HepG2 (cell line): Measurements from ENCODE around the gene SH2D3A. TPM values are rescaled to one million over a fixed set of nuclear protein-coding genes. Genes with fewer than 3 reads are reported as not detected.
A peak's percentile ranks its signal among the peaks of the same experiment; 100 is the strongest.

ENCODE experiments used
- DR1 ChIP-seq: sonication (generic); formaldehyde crosslinking; IDR thresholded peaks from 2 replicates; pipeline ENCODE4 v1.8.0; 2021; ENCODE audit warnings: mild to moderate bottlenecking, missing genetic modification reagents, inconsistent platforms
- EEA1 ChIP-seq: sonication (generic); formaldehyde crosslinking; IDR thresholded peaks from 2 replicates; pipeline ENCODE4 v1.5.1; 2020; ENCODE audit warnings: mild to moderate bottlenecking, missing genetic modification reagents, borderline replicate concordance
- ELF1 ChIP-seq: sonication (generic); formaldehyde crosslinking; IDR thresholded peaks from 2 replicates; pipeline ENCODE4 v1.4.0; 2020; ENCODE audit warnings: missing genetic modification reagents
- FOSL2 ChIP-seq: sonication (generic); formaldehyde crosslinking; IDR thresholded peaks from 2 replicates; pipeline ENCODE4 v1.4.0; 2020; ENCODE audit warnings: missing genetic modification reagents
- HDAC6 ChIP-seq: fragments of 200-600 bp; sonication (generic); IDR thresholded peaks from 2 replicates; pipeline ENCODE4 v1.7.0; 2017; ENCODE audit warnings: mild to moderate bottlenecking, antibody characterized with exemption, low read length, low read depth
- HNF4G ChIP-seq, 2 experiments: sonication (generic) in 1 of 2; formaldehyde crosslinking in 1 of 2; IDR thresholded peaks; 2 replicates each; pipeline versions ENCODE4 v1.4.0 to v1.6.1; 2011 to 2020; ENCODE audit warnings: borderline replicate concordance in 2 of 2, low read depth in 2 of 2, mild to moderate bottlenecking in 2 of 2, low read length in 1 of 2, missing genetic modification reagents in 1 of 2, moderate library complexity in 1 of 2
- HOXA3 ChIP-seq: sonication (generic); formaldehyde crosslinking; IDR thresholded peaks from 2 replicates; pipeline ENCODE4 v1.5.0; 2020; ENCODE audit warnings: missing genetic modification reagents
- KLF13 ChIP-seq: sonication (generic); formaldehyde crosslinking; IDR thresholded peaks from 2 replicates; pipeline ENCODE4 v1.4.0; 2020; ENCODE audit warnings: mild to moderate bottlenecking, missing genetic modification reagents
- MAF1 ChIP-seq: sonication (generic); formaldehyde crosslinking; IDR thresholded peaks from 2 replicates; pipeline ENCODE4 v1.5.0; 2020; ENCODE audit warnings: missing genetic modification reagents, borderline replicate concordance
- MED8 ChIP-seq: sonication (generic); formaldehyde crosslinking; IDR thresholded peaks from 2 replicates; pipeline ENCODE4 v1.8.1; 2023; ENCODE audit warnings: mild to moderate bottlenecking, missing genetic modification reagents; ENCODE audit not compliant: insufficient replicate concordance
- MXD4 ChIP-seq: IDR thresholded peaks from 2 replicates; pipeline ENCODE4 v1.6.1; 2016; ENCODE audit warnings: mild to moderate bottlenecking, missing biosample characterization, missing genetic modification reagents
- NR2C2 ChIP-seq: sonication (generic); formaldehyde crosslinking; IDR thresholded peaks from 2 replicates; pipeline ENCODE4 v1.4.0; 2020; ENCODE audit warnings: missing genetic modification reagents, mild to moderate bottlenecking, moderate library complexity, borderline replicate concordance
- PITX1 ChIP-seq: sonication (generic); formaldehyde crosslinking; IDR thresholded peaks from 2 replicates; pipeline ENCODE4 v1.5.1; 2020; ENCODE audit warnings: mild to moderate bottlenecking, missing genetic modification reagents
- SMC3 ChIP-seq: IDR thresholded peaks from 2 replicates; pipeline ENCODE4 v1.6.1; 2011; ENCODE audit warnings: low read length, improper control_type of control experiment
- SRSF1 ChIP-seq: fragments of 200-400 bp; formaldehyde crosslinking; optimal IDR thresholded peaks from 2 replicates; pipeline ENCODE3; 2017; ENCODE audit warnings: mild to moderate bottlenecking, low read depth, low read length, moderate library complexity
- ZNF10 ChIP-seq: sonication (generic); formaldehyde crosslinking; IDR thresholded peaks from 2 replicates; pipeline ENCODE4 v1.4.0; 2020; ENCODE audit warnings: mild to moderate bottlenecking, low read depth, missing genetic modification reagents, borderline replicate concordance
- ZNF101 ChIP-seq: sonication (generic); formaldehyde crosslinking; IDR thresholded peaks from 2 replicates; pipeline ENCODE4 v1.4.0; 2020; ENCODE audit warnings: mild to moderate bottlenecking, low read depth, missing genetic modification reagents, borderline replicate concordance
- ZNF24 ChIP-seq: fragments of 450-650 bp; IDR thresholded peaks from 2 replicates; pipeline ENCODE4 v1.6.1; 2017; ENCODE audit warnings: antibody characterized with exemption, mild to moderate bottlenecking
- ZNF557 ChIP-seq: sonication (generic); formaldehyde crosslinking; IDR thresholded peaks from 2 replicates; pipeline ENCODE4 v1.4.0; 2020; ENCODE audit warnings: missing genetic modification reagents
- ZNF790 ChIP-seq: sonication (generic); formaldehyde crosslinking; IDR thresholded peaks from 2 replicates; pipeline ENCODE4 v1.8.0; 2022; ENCODE audit warnings: missing genetic modification reagents, mild to moderate bottlenecking, borderline replicate concordance
- polyA plus RNA-seq, 8 experiments: library from polyadenylated mRNA; depleted of rRNA in 3 of 8; stranded (reverse) in 7 of 8; unstranded in 1 of 8; fragments of >200 nt; fragmentation: Illumina TruSeq in 4 of 8; extraction: Trizol in 4 of 8; gene quantifications; 2 replicates each; pipeline versions ENCODE4 v1.2.1 to v1.2.3, GENCODE V29; 2011 to 2016; ENCODE audit warnings: low read depth in 4 of 8, missing spikeins in 1 of 8, mixed read lengths in 1 of 8; ENCODE audit not compliant: insufficient read depth in 1 of 8
- total RNA-seq, 5 experiments: library from RNA; depleted of rRNA; stranded (reverse); fragments of >200 nt; fragmentation: Illumina TruSeq; extraction: Trizol; gene quantifications; 2 replicates each; pipeline ENCODE4 v1.2.3, GENCODE V29; 2016; ENCODE audit warnings: low read depth in 1 of 5
- TF ChIP-seq, protein P1 (sequence below): sonication (generic); formaldehyde crosslinking; IDR thresholded peaks from 2 replicates; pipeline ENCODE4 v1.4.0; 2020; ENCODE audit warnings: missing genetic modification reagents
- TF ChIP-seq, protein P2 (sequence below): IDR thresholded peaks from 2 replicates; pipeline ENCODE4 v1.6.1; 2016; ENCODE audit warnings: low read depth, borderline replicate concordance
- TF ChIP-seq, protein P3 (sequence below): sonication (generic); formaldehyde crosslinking; IDR thresholded peaks from 2 replicates; pipeline ENCODE4 v1.4.0; 2020; ENCODE audit warnings: missing genetic modification reagents, borderline replicate concordance
- TF ChIP-seq, protein P4 (sequence below): IDR thresholded peaks from 2 replicates; pipeline ENCODE4 v1.6.1; 2016; ENCODE audit warnings: mild to moderate bottlenecking, missing biosample characterization, missing genetic modification reagents

Gene SH2D3A
- total and polyA plus RNA-seq, 2 of the 13 experiments (the other 11 are each of a cell fraction or from before 2014, with no cell fraction given), result 1.0 to 2.2 TPM

DNA sequence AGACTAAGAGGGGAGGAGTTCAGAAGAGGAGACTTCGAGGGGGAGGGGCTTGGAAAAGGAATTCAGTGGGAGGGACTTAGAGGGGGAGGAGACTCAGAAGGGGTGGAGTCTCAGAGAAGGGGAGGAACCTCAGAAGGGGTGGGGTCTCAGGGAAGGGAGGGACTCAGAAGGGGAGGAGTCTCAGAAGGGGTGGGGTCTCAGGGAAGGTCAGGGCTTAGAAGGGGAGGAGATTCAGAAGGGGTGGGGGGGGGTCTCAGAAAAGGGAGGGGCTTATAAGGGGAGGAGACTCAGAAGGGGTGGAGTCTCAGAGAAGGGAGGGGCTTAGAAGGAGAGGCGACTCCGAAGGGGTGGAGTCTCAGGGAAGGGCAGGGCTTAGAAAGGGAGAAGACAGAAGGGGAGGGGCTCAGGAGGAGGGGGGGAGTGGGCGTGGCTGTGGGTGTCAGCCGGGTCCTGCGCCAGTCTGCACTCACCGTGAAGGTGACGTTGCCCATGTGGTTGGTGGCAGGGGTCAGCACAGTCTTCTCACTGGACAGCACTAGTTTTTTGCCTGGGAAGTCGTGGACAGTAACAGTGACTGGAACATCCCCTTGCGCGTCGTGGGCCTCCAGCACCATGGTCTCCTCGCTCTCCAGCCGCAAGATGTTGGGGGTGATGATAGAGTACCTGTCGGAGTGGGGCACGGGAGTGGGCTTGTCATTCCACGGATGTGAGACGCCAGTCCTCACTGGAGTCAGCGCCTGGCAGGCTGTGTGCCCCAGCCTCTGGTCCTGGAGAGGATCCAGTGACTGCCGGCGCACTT is 48.3 kb downstream of the SH2D3A start (continued):
- TF ChIP-seq, protein P1, sequence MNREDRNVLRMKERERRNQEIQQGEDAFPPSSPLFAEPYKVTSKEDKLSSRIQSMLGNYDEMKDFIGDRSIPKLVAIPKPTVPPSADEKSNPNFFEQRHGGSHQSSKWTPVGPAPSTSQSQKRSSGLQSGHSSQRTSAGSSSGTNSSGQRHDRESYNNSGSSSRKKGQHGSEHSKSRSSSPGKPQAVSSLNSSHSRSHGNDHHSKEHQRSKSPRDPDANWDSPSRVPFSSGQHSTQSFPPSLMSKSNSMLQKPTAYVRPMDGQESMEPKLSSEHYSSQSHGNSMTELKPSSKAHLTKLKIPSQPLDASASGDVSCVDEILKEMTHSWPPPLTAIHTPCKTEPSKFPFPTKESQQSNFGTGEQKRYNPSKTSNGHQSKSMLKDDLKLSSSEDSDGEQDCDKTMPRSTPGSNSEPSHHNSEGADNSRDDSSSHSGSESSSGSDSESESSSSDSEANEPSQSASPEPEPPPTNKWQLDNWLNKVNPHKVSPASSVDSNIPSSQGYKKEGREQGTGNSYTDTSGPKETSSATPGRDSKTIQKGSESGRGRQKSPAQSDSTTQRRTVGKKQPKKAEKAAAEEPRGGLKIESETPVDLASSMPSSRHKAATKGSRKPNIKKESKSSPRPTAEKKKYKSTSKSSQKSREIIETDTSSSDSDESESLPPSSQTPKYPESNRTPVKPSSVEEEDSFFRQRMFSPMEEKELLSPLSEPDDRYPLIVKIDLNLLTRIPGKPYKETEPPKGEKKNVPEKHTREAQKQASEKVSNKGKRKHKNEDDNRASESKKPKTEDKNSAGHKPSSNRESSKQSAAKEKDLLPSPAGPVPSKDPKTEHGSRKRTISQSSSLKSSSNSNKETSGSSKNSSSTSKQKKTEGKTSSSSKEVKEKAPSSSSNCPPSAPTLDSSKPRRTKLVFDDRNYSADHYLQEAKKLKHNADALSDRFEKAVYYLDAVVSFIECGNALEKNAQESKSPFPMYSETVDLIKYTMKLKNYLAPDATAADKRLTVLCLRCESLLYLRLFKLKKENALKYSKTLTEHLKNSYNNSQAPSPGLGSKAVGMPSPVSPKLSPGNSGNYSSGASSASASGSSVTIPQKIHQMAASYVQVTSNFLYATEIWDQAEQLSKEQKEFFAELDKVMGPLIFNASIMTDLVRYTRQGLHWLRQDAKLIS, result peak; percentile 92
- TF ChIP-seq NR2C2 (CRISPR knock-in tag) (0 out of 2 replicates have a peak, but pooled peaks have one; percentile 36), ZNF24 (no peak), KLF13 (CRISPR knock-in tag) (no peak), ZNF10 (no peak), HDAC6 (no peak), SRSF1 (no peak), MXD4 (CRISPR knock-in tag) (peak; percentile 89), EEA1 (CRISPR knock-in tag) (peak; percentile 74), FOSL2 (CRISPR knock-in tag) (no peak; the same call in 1 of the 2 replicates), DR1 (CRISPR knock-in tag) (no peak), MED8 (no peak), ZNF101 (CRISPR knock-in tag) (no peak), HOXA3 (CRISPR knock-in tag) (peak; percentile 54), PITX1 (peak; percentile 55), ZNF557 (CRISPR knock-in tag) (no peak), HNF4G (IDR thresholded peaks at IDR 0.05; ENCODE audit: borderline replicate concordance, low read depth, low read length) (no peak), HNF4G (CRISPR knock-in tag; IDR thresholded peaks at IDR 0.05; ENCODE audit: borderline replicate concordance, low read depth) (no peak), SMC3 (no peak), MAF1 (CRISPR knock-in tag) (no peak), ZNF790 (CRISPR knock-in tag) (0 out of 2 replicates have a peak, but pooled peaks have one; percentile 44), ELF1 (CRISPR knock-in tag) (no peak)
- TF ChIP-seq, protein P2, sequence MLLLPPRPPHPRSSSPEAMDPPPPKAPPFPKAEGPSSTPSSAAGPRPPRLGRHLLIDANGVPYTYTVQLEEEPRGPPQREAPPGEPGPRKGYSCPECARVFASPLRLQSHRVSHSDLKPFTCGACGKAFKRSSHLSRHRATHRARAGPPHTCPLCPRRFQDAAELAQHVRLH, result peak; percentile 17; the same call in 1 of the 2 replicates
- TF ChIP-seq, protein P3, sequence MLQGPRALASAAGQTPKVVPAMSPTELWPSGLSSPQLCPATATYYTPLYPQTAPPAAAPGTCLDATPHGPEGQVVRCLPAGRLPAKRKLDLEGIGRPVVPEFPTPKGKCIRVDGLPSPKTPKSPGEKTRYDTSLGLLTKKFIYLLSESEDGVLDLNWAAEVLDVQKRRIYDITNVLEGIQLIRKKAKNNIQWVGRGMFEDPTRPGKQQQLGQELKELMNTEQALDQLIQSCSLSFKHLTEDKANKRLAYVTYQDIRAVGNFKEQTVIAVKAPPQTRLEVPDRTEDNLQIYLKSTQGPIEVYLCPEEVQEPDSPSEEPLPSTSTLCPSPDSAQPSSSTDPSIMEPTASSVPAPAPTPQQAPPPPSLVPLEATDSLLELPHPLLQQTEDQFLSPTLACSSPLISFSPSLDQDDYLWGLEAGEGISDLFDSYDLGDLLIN (CRISPR knock-in tag), result no peak; the same call in 1 of the 2 replicates
- TF ChIP-seq, protein P4, sequence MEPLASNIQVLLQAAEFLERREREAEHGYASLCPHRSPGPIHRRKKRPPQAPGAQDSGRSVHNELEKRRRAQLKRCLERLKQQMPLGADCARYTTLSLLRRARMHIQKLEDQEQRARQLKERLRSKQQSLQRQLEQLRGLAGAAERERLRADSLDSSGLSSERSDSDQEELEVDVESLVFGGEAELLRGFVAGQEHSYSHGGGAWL (CRISPR knock-in tag), result peak; percentile 77
